IMR-90 (cell line): ENCODE data around the gene SMAD2. TPM values are rescaled to one million over a fixed set of nuclear protein-coding genes. Genes with fewer than 3 reads are reported as not detected.

Experiments
- ATAC-seq: fragments of 200-7000 bp; cut with Tn5 transposase; 2 replicates; pipeline ENCODE4 v1.9.1; 2020; ENCODE audit warnings: low read depth, mild to moderate bottlenecking, moderate library complexity
- BruUV-seq: library from RNA; stranded (reverse); fragments of 400-500 nt; replicated peaks from 2 replicates; lab custom pipeline; 2021; lab: Mats Ljungman, UMichigan
- CTCF ChIA-PET: fragments of 300-600 bp; formaldehyde crosslinking; extraction: SDS; loops from one replicate; lab custom pipeline; 2021; ENCODE audit warnings: antibody characterized with exemption; lab: Yijun Ruan, JAX
- POLR2A ChIA-PET: fragments of 300-600 bp; sonication (Branson Sonifier 250); formaldehyde crosslinking; loops from one replicate; lab custom pipeline; 2022; ENCODE audit warnings: antibody characterized with exemption; ENCODE audit not compliant: unreplicated experiment; lab: Charles Lee
- DNase-seq: peaks from one replicate; pipeline ENCODE4 v3.0.0; 2013
- H2AFZ ChIP-seq: replicated peaks from 2 replicates; pipeline ENCODE3; 2013; ENCODE audit warnings: low read length, mild to moderate bottlenecking; ENCODE audit not compliant: poor library complexity
- H2AK5ac ChIP-seq: 2 replicates; pipeline ENCODE4 v1.6.1; 2013; ENCODE audit warnings: low read depth, low read length, inconsistent platforms
- H2AK9ac ChIP-seq: replicated peaks from 2 replicates; pipeline ENCODE3; 2013; ENCODE audit warnings: mild to moderate bottlenecking, low read depth, low read length, moderate library complexity; ENCODE audit not compliant: poor library complexity
- H2BK120ac ChIP-seq: 2 replicates; pipeline ENCODE4 v1.6.1; 2013; ENCODE audit warnings: low read depth, low read length, inconsistent platforms
- H2BK15ac ChIP-seq: 3 replicates; pipeline ENCODE4 v1.6.1; 2013; ENCODE audit warnings: low read depth, low read length, inconsistent platforms
- H2BK20ac ChIP-seq: 2 replicates; pipeline ENCODE4 v1.6.1; 2013; ENCODE audit warnings: low read depth, mild to moderate bottlenecking, inconsistent platforms, low read length, moderate library complexity
- H2BK5ac ChIP-seq: 2 replicates; pipeline ENCODE4 v1.6.1; 2013; ENCODE audit warnings: mild to moderate bottlenecking, low read depth, low read length, inconsistent platforms; ENCODE audit not compliant: poor library complexity, severe bottlenecking
- H3K14ac ChIP-seq: replicated peaks from 2 replicates; pipeline ENCODE4 v1.6.1; 2013; ENCODE audit warnings: low read depth, low read length, inconsistent platforms
- H3K18ac ChIP-seq: 2 replicates; pipeline ENCODE4 v1.6.1; 2013; ENCODE audit warnings: low read depth, low read length, control low read depth
- H3K23ac ChIP-seq: 2 replicates; pipeline ENCODE4 v1.6.1; 2013; ENCODE audit warnings: low read depth, low read length, inconsistent platforms
- H3K27ac ChIP-seq: 2 replicates; pipeline ENCODE4 v1.5.1; 2013; ENCODE audit warnings: mild to moderate bottlenecking, control low read depth, low read length; ENCODE audit not compliant: insufficient read depth
- H3K27me3 ChIP-seq: 2 replicates; pipeline ENCODE4 v1.6.1; 2013; ENCODE audit warnings: low read length; ENCODE audit not compliant: control insufficient read depth, insufficient read depth
- H3K36me3 ChIP-seq: 2 replicates; pipeline ENCODE4 v1.6.1; 2013; ENCODE audit warnings: low read length, mixed read lengths; ENCODE audit not compliant: control insufficient read depth, insufficient read depth
- H3K4ac ChIP-seq: 2 replicates; pipeline ENCODE4 v1.6.1; 2013; ENCODE audit warnings: low read depth, low read length, inconsistent platforms
- H3K4me1 ChIP-seq: 2 replicates; pipeline ENCODE4 v1.6.1; 2013; ENCODE audit warnings: low read length, mixed read lengths; ENCODE audit not compliant: control insufficient read depth, insufficient read depth
- H3K4me2 ChIP-seq: 2 replicates; pipeline ENCODE4 v1.6.1; 2013; ENCODE audit warnings: low read depth, mild to moderate bottlenecking, control low read depth, low read length, moderate library complexity
- H3K4me3 ChIP-seq: 2 replicates; pipeline ENCODE4 v1.5.1; 2013; ENCODE audit warnings: low read depth, mild to moderate bottlenecking, control low read depth, low read length, moderate library complexity; ENCODE audit not compliant: insufficient read depth
- H3K56ac ChIP-seq: 2 replicates; pipeline ENCODE4 v1.6.1; 2013; ENCODE audit warnings: low read length, inconsistent platforms; ENCODE audit not compliant: insufficient read depth; ENCODE audit errors: extremely low read depth
- H3K79me1 ChIP-seq, 2 experiments: 2 replicates each; pipeline ENCODE4 v1.6.1; 2013; ENCODE audit warnings: low read length in 2 of 2, inconsistent platforms in 1 of 2, low read depth in 1 of 2
- H3K9ac ChIP-seq: 2 replicates; pipeline ENCODE4 v1.6.1; 2013; ENCODE audit warnings: low read depth, low read length, control low read depth
- H3K9me1 ChIP-seq: 2 replicates; pipeline ENCODE4 v1.6.1; 2013; ENCODE audit warnings: low read length, inconsistent platforms; ENCODE audit not compliant: insufficient read depth
- H3K9me3 ChIP-seq: 2 replicates; pipeline ENCODE4 v1.6.1; 2013; ENCODE audit warnings: low read length; ENCODE audit not compliant: control insufficient read depth, insufficient read depth
- H4K20me1 ChIP-seq: 2 replicates; pipeline ENCODE4 v1.6.1; 2013; ENCODE audit warnings: low read length, inconsistent platforms; ENCODE audit not compliant: insufficient read depth
- H4K5ac ChIP-seq: 2 replicates; pipeline ENCODE4 v1.6.1; 2013; ENCODE audit warnings: mild to moderate bottlenecking, low read depth, low read length, control low read depth
- H4K8ac ChIP-seq, 2 experiments: 2 replicates each; pipeline ENCODE4 v1.6.1; 2013; ENCODE audit warnings: low read depth in 2 of 2, low read length in 2 of 2, control low read depth in 1 of 2, inconsistent platforms in 1 of 2
- H4K91ac ChIP-seq: 2 replicates; pipeline ENCODE4 v1.6.1; 2013; ENCODE audit warnings: low read depth, low read length, inconsistent platforms; ENCODE audit not compliant: insufficient read depth
- BHLHE40 ChIP-seq: fragments of 150-350 bp; IDR thresholded peaks from 2 replicates; pipeline ENCODE4 v1.6.1; 2016; ENCODE audit warnings: mild to moderate bottlenecking, low read depth, low read length
- CHD1 ChIP-seq: IDR thresholded peaks from 2 replicates; pipeline ENCODE4 v1.6.1; 2012; ENCODE audit warnings: low read depth, low read length, improper control_type of control experiment
- CTCF ChIP-seq: conservative IDR thresholded peaks from 2 replicates; pipeline ENCODE4 v1.5.1; 2012; ENCODE audit warnings: mild to moderate bottlenecking, low read depth, low read length, improper control_type of control experiment
- ELK1 ChIP-seq: fragments of 150-350 bp; IDR thresholded peaks from 2 replicates; pipeline ENCODE4 v1.6.1; 2016; ENCODE audit warnings: low read depth, mild to moderate bottlenecking, low read length, moderate library complexity, borderline replicate concordance
- MAFK ChIP-seq: IDR thresholded peaks from 2 replicates; pipeline ENCODE4 v1.6.1; 2012; ENCODE audit warnings: low read depth, low read length, improper control_type of control experiment
- MAZ ChIP-seq: IDR thresholded peaks from 2 replicates; pipeline ENCODE4 v1.6.1; 2012; ENCODE audit warnings: low read depth, mild to moderate bottlenecking, low read length, improper control_type of control experiment, moderate library complexity, borderline replicate concordance
- POLR2A ChIP-seq: IDR thresholded peaks from 2 replicates; pipeline ENCODE4 v1.6.1; 2012; ENCODE audit warnings: mild to moderate bottlenecking, low read depth, low read length
- RCOR1 ChIP-seq: IDR thresholded peaks from 2 replicates; pipeline ENCODE4 v1.6.1; 2012; ENCODE audit warnings: mild to moderate bottlenecking, low read length, improper control_type of control experiment; ENCODE audit not compliant: insufficient replicate concordance
- WGBS, 2 experiments: methylation state at CpG; one replicate each; pipeline versions ENCODE4 v1.1.5 to v1.1.7; 2013; ENCODE audit warnings: missing lambda C conversion rate in 2 of 2; ENCODE audit not compliant: insufficient read length in 1 of 2; ENCODE audit errors: extremely low coverage in 2 of 2; 5-methylcytosine and 5-hydroxymethylcytosine counted together
- dilution Hi-C: fragments of 300-500 bp; cut with HindIII; formaldehyde crosslinking; loops from one replicate; pipeline ENCODE4 v1.14.3; 2018; ENCODE audit warnings: low sequenced_read_pairs; ENCODE audit not compliant: unreplicated experiment
- in situ Hi-C: fragments of 300-500 bp; cut with MboI; formaldehyde crosslinking; loops from 3 replicates; pipeline ENCODE4 v1.14.3; 2019; ENCODE audit warnings: low sequenced_read_pairs, inconsistent platforms, mixed read lengths
- intact Hi-C: fragments of 100-400 bp; cut with micrococcal nuclease; formaldehyde crosslinking; loops from 2 replicates; pipeline ENCODE4 v1.10.0; 2022
- polyA plus RNA-seq, 3 experiments: library from polyadenylated mRNA; depleted of rRNA; stranded (reverse); fragments of >200 nt; gene quantifications; 2 replicates each; pipeline ENCODE4 v1.2.3, GENCODE V29; 2012; ENCODE audit warnings: low replicate concordance in 1 of 3
- total RNA-seq: library from RNA; depleted of rRNA; stranded (reverse); fragments of >200 nt; gene quantifications from 2 replicates; pipeline ENCODE4 v1.2.3, GENCODE V29; 2012

SMAD2 gene
- total and polyA plus RNA-seq, 2 of the 4 experiments (the other 2 are of a cell fraction): 41.7 to 171 TPM

- Histone ChIP-seq H3K9me1 (no peaks in the 10 kb centered on the region; the same call in 1 of the 2 replicates), H4K5ac (no peak overlapping the region), H3K4me3 (no peak overlapping the region), H3K36me3 (peaks cover 16% of the 10 kb centered on the region), H3K4me1 (peaks cover 2% of the 10 kb centered on the region; the same call in 1 of the 2 replicates), H3K4ac (no peak overlapping the region), H2BK20ac (no peak overlapping the region), H3K23ac (no peak overlapping the region), H2AK9ac (no peak overlapping the region), H2BK15ac (no peak overlapping the region), H4K8ac (no peak overlapping the region), H3K27ac (no peak overlapping the region), H3K14ac (no peak overlapping the region), H3K79me1 (peaks cover 0 to 8% of the 10 kb centered on the region in 2 experiments; a peak in 1 of 4 replicates), H4K91ac (no peak overlapping the region), H4K20me1 (no peaks in the 10 kb centered on the region), H3K18ac (no peak overlapping the region), H3K56ac (no peak overlapping the region), H2BK5ac (no peak overlapping the region), H3K27me3 (no peaks in the 10 kb centered on the region), H3K9me3 (no peaks in the 10 kb centered on the region), H2AK5ac (no peak overlapping the region), H2AFZ (no peak overlapping the region), H3K4me2 (no peak overlapping the region), H3K9ac (no peak overlapping the region), H2BK120ac (no peak overlapping the region)
- intact Hi-C loops: no loop called here
- dilution Hi-C loops: no loop called here
- DNase-seq (no peak), ATAC-seq (no peak)
- ChIA-PET POLR2A (no interaction called here), CTCF (no interaction called here)
- in situ Hi-C loops: no loop called here
- 88% methylated on average over 1 of the region's 5 CpGs; no CpG with 5 or more reads in 1 of the 2 experiments for WGBS, 2 experiments
- BruUV-seq: no TSS peak
- TF ChIP-seq MAZ (no peak), POLR2A (no peak), MAFK (no peak), RCOR1 (no peak), CHD1 (no peak), CTCF (no peak), BHLHE40 (no peak), ELK1 (no peak)
Observed at GRCh38 chr18:47844828-47845498, 85.5 kb downstream of the SMAD2 start.
